Activated CD4-positive, alpha-beta T cell treated with anti-CD3 and anti-CD28 coated beads, Interleukin-2, Interleukin-6, amounts not matched to agents 100 ng/mL and 50 ng/mL, durations not matched to agents 16 hours and 8 hours (primary cell): ENCODE measurements around the gene SPG11.
A peak's percentile ranks its signal among the peaks of the same experiment; 100 is the strongest.
"Not testable (repeated sequence)": the region's sequence is repeated elsewhere in the genome, so short reads cannot be mapped to it uniquely, and the experiment has no call there.

ENCODE experiments used
- DNase-seq: peaks from one replicate; pipeline ENCODE4 v3.0.0-alpha.2; 2020

Gene SPG11

DNA sequence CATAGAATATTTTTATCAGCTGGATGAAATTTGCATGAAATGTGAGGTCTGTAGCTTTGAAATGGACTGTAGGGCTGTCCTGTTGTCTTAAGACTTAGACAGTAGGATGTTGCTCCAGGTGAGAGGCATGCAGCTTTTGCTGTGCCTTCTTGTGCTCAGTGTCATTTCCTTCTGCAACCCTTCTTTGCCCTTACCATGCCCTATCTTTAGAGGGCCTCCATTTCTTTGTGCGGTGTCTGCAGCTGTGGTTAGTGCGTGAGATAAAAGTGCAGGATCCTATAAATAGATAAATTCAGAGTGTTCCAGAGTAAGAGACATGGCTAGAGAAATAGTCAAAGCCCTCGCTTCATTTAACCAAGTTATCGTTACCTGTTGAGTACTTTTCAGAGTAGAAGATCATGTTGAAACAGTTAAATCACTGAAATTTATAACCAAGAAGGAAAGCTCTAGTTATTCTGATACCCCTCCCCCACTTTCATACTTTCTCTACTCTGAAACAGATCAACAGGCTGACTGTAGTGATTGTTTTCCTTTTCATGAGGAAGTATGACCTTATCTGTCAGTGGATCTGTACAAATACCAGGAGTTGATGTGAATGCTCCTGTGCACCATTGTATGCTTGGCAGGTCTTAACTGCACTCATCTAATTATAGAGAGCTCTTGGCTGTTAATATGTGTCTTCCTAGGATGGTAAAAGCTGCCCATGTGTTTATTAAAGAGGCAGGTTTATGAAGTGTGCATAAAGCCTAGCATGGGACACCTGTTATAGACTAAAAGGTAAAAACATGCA, 108.3 kb downstream of the SPG11 start:
- no peak for DNase-seq

DNA sequence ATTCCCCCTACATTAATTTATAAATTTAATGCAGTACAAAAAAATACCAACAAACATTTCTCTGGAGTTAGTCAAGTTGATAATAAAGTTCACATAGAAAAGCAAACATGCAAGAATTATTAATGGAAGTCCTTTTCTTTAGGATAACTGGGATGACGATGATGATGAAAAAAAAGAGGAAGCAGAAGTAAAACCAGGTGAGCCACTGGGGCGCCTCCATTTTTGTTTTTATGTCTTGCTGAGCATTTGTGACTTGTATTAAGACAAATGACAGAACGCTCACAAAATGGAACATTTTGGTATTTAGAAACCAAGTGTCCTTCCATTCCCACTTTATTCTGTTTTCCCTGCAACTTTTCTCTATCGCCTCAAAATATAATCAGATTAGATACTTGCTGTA, 112.7 kb downstream of the SPG11 start:
- DNase-seq: no peak

DNA sequence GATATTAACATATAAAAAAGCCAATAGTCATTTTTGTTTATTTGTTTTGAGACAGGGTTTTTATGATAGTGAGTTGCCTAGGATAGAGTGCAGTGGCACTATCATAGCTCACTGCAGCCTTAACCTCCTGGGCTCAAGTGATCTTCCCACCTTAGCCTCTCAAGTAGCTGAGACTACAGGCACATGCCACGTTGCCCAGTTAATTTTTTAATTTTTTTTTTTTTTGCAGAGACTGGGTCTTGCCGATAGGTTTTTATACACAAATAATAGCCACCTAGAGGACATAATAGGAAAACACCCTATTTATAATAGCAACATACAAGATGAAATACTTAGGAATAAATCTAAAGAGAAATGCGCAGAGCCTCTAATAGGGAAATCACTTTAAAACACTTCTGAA, 113.2 kb downstream of the SPG11 start:
- no peak for DNase-seq

DNA sequence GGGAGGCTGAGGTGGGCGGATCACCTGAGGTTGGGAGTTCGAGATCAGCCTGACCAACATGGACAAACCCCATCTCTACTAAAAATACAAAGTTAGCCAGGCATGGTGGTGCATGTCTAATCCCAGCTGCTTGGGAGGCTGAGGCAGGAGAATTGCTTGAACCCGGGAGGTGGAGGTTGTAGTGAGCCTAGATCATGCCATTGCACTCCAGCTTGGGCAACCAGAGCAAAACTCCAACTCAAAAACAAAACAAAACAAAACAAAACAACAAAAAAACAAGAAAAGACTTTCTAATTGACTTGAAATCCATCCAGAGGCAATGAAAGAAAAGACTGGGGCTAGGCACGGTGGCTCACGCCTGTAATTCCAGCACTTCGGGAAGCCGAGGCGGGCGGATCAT, 114.3 kb downstream of the SPG11 start:
- DNase-seq: not testable (repeated sequence)

DNA sequence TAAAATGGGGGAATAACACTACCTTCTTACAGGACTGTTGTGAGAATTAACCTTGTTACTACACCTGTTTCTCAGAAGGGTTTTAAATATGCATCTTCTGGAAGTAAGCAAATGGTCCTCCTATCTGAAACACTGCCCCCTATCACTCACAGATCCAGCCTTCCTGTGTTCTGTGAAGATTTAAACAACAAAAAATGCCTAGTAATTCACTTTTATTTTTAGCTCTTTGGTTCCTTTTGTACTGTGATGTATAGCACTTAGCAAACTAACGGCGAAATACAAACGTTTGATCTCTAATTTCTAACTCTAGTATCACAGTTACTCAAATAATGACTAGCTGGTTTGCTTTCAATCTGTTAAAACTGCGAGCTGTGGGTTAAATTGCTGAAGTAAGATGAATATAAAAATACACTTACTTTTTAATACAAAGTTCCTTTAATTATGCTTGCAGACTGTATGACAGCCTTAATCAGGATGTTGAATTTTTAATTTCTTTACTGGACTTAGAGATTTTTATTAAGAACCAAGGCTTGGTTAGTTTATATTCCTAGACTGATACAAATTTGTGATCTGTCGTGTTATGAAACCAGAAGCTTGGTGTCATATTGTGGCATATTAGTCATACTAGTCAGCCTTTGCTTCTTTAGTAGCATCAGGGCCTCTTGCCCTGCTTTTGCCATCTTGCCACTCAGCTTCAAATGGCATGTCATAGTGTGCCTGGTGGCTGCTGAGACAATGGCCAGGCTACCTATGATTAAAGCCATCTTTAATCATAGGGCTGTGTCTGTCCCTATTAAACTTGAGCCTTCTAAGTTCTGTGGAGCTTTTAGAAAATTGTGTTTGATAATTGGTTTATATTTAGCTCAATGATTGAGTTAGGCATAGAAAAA, 117.3 kb downstream of the SPG11 start:
- peak; percentile 90 for DNase-seq

DNA sequence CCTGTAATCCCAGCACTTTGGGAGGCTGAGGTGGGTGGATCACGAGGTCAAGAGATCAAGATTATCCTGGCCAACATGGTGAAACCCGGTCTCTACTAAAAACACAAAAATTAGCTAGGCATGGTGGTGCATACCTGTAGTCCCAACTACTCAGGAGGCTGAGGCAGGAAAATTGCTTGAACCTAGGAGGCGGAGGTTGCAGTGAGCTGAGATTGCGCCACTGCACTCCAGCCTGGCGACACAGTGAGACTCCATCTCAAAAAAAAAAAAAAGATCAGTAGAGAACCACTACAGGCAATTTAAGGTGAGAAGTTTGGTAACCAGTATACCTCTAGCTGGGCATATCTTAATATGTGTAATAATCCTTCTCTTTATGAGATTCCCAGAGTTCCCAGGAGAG, 118.7 kb downstream of the SPG11 start:
- not testable (repeated sequence) for DNase-seq

DNA sequence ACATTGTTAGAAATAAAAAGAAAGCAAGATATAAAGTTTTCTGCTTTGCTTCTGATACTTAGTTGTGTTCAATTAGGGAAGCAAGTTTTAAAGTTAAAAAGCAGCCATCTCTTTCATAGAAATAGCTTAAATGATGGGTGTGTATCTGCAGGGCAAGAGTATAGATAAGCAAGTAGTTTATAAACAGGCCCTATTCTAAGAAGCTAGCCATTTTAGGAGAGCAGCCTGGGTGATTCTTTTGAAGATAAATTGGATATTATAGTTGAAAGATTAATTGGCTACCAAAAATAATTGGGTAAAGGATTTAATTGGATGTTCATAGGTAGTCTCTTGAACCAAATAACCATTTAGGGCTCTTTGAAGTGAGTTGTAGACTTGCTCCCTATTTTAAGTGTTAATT, 120.9 kb downstream of the SPG11 start:
- no peak for DNase-seq

DNA sequence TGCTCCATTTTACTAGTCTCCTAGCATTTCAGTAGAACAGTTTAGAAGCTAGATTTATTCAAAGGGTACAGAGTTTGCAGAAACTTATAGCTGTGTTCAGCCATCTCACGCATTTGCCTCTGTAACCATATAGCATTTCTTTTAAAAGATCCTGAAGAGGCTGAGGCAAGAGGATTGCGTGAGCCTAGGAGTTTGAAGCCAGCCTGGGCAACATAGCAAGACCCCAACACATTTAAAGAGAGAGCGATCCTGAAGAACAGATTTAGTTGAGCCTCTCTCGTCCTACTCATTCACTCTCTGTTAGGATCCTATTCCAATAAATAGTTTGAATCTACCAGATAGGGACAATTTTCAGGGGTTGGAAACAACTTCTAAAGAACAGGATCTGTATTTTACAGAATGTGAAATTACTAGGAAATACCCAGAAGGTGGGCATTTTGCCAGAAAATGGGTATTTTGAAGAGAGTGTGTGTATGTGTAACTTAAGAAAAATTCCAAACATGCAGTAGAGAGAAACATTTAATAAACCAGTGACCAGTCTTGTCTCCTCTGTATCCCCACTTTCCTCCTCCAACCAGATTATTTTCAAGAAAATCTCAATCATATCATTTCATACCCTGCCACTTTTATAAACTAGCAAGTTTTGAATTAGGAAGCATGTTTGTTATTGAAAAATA, 122.0 kb downstream of the SPG11 start:
- DNase-seq: no peak

DNA sequence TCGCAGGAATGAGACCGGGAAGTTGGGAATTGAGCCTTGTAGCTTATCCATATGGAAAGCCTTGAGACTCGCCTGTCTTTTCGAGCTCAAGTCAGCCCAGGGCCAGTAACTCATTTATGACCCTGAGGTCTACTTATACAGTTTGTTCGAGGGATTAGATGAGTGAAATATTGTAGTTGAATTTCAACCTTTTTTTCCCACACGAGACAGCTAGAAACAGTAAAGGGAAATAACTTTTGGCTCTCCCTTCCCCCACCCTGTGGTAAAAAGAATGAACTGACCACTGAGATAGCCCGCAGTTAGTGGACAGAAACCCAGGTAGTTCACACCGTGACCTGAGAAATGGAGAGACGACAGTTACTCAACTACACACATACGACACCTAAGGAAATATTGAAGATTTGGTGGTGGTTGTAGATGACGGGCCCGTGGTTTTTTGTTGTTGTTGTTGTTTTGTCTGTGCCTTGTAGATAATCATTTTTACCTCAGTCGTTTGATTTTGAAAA, 125.7 kb downstream of the SPG11 start:
- DNase-seq: peak; percentile 31

DNA sequence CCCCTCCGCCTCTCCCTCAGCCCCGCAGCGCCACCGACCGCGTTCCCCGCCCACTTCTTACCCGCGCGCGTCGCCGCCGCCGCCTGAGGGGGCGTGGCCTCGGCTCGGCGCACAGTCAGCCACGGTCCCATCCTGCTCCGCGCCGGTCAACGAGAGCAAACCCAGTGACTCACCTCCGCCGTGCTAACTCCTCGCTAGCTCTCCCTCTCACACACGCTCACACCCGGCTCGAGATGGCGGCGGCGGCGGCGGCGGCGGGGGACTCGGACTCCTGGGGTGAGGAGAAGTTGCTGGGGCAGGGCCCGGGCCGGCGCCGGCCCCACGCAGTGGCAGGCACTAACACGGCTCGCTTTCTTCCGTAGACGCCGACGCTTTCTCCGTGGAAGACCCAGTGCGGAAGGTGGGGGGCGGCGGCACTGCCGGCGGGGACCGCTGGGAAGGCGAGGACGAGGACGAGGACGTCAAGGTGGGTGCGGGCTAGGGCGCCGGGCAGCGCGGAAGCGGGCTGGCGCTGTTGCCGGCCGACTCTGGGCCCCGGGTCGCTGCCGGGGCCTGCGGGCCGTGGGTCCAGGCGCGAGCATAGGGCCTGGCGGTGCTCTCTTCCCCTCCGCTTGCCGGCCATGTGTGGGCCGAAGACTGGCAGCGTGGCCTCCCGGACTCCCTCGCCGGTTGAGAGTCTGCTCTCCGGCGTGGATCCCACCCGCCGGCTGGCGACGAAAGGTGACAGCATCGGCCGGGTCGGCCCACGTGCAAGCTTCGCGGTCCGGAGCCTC, 126.3 kb downstream of the SPG11 start, which contains the start of gene EIF3J:
TSS of gene EIF3J (plus strand) at position 186 of the 773 bp plus-strand sequence. CDS start at position 234, 48 bp downstream.
- DNase-seq: peak; percentile 97

DNA sequence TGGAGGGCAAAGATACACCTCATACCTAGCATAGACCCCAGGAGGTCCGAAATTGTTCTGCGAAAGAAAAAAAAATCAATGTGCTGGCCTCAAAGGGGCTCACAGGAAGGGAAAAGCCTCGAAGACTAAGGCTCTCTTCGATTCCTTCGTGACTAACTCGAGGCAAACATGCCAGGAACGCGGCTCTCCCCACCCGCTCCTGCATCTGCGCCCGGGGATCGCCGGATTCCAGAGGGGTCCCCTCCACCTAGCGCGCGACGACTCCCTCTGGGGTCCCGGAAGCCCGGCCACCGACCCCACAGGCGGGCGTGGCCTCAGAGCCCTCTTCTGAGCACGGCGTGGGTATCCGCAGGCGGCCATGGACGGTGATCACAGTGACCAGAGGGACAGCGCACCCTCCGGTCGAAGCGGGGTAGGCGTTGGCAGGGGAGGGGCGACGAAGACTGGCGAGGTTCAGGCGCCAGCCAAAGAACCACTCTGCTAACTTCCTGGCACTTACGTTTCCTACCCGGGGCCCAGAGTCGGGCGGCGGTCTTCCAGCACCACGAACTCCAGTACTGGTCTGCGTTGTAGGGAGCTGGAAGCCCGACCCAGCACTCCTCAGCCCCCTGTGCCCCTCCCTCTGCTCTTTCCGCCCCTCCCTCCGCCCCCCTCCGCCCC, 127.0 kb downstream of the SPG11 start:
- DNase-seq: no peak

DNA sequence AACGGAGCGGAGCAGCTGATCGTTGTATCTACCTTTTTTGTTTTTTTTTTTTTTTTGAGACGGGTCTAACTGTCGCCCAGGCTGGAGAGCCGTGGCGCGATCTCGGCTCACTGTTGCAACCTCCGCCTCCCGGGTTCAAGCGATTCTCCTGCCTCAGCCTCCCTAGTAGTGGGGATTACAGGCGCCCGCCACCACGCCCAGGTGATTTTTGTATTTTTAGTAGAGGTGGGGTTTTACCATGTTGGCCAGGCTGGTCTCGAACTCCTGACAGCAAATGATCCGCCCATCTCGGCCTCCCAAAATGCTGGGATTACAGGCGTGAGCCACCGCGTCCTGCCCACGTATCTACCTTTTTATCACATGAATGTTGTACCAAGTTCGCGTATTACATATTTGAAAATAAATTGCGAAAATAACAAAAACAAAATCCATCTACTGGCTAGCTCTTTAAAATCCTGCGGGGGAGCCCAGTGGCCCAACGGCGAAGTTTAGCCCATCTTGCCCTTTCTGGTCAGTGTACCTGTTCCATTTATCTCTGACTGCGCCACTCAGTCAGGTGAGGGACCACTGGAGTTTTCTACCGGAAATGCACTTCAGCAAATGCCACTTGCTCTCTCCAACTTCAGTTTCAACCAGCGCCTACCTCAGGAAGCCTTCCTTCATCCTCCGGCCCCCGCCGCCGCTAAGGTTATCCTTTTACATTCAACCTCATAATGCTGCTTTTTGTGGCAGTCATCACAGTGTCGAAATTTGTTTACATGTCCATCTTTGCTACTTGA, 127.8 kb downstream of the SPG11 start:
- peak; percentile 33 for DNase-seq

DNA sequence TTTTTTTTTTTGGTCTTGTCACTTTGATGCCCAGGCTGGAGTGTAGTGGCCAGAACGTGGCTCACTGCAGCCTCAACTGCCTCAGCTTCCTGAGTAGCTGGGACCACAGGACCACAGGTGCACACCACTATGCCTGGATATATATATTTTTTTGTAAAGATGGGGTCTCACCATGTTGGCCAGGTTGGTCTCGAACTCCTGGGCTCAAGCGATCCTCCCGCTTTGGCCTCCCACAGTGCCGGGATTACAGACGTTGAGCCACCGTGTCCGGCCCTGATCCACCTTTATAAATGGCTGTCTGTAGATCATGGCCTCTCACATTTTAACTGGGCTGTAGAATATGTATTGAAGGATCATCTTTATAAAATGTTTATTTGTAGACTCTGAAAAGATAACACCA, 128.4 kb downstream of the SPG11 start:
- no peak for DNase-seq

DNA sequence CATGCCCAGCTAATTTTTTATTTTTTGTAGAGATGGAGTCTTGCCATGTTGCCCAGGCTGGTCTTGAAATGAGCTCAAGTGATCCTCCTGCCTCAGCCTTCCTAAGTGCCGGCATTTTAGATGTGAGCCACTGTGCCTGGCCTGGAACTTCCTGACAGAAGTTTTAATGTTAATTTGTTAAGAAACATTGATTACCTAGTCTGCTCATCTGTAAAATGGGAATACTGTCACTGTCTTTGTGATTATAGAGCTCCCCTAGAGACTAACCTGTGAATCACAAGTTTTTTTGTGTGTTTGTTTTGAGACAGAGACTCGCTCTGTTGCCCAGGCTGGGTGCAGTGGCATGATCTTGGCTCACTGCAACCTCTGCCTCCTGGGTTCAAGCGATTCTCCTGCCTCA, 130.8 kb downstream of the SPG11 start:
- DNase-seq: peak; percentile 9

DNA sequence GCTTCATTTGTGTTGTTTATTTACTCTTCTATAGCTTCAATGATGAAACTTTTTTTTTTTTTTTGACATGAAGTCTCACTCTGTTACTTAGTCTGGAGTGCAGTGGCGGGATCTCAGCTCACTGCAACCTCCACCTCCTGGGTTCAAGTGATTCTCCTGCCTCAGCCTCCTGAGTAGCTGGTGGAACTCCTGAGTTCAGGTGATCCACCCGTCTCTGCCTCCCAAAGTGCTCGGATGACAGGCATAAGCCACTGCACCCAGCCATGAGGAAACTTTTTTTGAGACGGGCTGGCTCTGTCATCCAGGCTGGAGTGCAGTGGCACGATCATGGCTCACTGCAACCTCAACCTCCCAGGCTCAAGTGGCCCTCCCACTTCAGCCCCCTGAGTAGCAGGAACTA, 131.2 kb downstream of the SPG11 start:
- DNase-seq: not testable (repeated sequence)

DNA sequence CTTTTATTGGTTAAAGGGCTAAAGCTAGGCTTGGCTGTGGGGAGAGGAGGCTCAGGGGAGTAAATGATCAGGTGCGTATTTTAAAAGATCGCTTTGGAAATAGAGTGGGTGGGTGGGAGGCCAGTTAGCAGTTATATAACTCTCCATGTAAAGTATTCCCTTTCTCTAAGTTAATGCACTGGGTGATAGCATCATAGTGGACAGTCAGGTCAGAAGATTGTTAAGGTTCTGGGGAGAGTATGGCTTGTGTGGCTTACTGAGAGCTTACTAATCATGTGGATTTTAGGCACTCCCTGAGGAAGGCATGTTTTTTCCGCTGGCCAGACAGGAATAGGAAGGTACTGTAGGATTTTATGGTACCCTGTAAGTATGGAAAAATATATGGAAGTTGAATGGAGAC, 132.8 kb downstream of the SPG11 start:
- no peak for DNase-seq

DNA sequence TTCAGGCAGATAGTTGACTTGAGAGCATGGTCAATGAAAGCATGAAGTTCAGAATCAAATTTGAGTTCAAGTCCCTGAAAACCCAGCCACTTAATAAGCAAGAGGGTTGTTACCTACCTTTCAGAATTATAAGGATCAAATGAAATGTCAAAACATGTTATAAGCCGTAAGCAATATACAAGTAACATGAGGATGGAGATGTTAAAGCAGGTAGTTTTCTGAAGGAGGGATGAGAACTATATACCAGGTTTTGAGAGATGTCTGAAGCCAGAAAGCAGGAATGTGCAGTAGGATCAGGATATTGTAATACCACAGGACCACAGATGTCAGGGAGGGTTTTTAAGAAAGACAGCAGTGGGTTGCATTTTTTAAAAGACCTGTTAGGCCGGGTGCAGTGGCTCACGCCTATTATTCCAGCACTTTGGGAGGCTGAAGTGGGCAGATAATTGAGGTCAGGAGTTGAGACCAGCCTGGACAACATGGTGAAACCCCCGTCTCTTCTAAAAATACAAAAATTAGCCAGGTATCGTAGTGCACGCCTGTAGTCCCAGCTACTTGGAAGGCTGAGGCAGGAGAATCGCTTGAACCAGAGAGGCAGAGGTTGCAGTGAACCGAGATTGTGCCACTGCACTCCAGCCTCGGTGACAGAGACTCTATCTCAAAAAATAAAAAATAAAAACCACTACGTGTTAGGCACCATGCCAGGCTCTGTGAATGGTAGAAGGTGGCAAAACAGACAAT, 133.4 kb downstream of the SPG11 start:
- no peak for DNase-seq

DNA sequence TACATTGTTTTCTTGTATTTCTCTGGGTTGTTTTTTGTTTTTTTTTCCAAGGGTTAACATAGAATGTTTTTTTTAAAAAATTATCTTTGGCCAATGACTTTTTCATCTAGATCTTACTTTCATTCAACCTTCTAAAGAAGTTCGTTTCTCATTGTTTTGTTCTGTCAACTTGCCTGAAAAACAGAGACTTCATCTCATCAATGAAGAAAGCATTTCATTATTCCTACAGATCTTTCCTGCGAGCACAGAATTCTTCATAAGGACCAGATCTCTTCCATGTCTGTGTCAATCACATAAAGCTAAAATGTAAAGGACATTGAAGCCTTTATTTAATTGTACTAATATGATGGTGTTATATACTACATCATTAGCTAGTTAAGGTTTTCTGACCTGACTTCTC, 136.2 kb downstream of the SPG11 start:
- DNase-seq: no peak

DNA sequence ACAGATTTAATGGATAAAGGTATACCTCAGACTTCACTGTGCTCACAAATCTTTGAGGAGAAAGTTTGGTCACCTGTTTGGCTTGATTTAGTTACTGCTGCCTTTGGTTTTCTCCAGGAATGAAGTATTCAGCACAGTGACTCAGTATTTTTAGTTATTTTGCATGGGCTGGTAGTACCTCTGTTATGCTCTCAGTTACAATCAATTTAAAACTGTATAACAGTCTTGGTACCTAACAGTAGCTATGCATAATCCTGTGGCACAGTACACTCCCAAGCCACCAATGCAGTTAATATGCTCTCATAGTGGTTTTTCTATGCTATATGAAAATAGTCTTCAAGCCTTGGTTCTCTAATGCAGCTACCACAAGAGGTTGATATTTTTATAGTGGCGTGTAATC, 138.4 kb downstream of the SPG11 start:
- no peak for DNase-seq

DNA sequence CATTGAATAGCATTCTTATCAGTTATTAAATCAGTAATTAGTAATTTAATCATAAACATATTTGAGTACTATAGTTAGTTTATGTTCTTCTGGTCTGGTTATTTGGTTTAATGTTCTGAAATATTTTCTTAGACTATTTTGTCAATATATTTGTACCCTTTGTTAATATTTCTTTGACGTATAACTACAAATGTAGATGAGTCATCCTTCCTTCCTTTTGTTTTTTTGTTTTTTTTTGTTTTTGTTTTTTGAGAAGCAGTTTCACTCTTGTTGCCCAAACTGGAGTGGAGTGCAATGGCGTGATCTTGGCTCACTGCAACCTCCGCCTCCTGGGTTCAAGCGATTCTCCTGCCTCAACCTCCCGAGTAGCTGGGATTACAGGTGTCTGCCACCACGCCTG, 143.9 kb downstream of the SPG11 start:
- DNase-seq: no peak
